ENCODE data around the gene COL27A1.

- no peak for TF ChIP-seq CTCF (IDR thresholded peaks at IDR 0.05)
- no peak for TF ChIP-seq EP300 (IDR thresholded peaks at IDR 0.05; ENCODE audit: borderline replicate concordance in 1 of 2, low read depth in 1 of 2, low read length in 1 of 2)
- no peak for TF ChIP-seq MAX (IDR thresholded peaks at IDR 0.05; ENCODE audit: low read depth)
- no peak for TF ChIP-seq RFX5 (IDR thresholded peaks at IDR 0.05; ENCODE audit: low read length)
Observed at GRCh38 chr9:114300846-114301797, 145.8 kb downstream of the COL27A1 start.
